Activated T-helper 17 cell treated with anti-CD3 and anti-CD28 coated beads, Interleukin-2, amount 50 U/mL, for 72 hours (primary cell): ENCODE measurements around the gene LIMCH1. TPM values are rescaled to one million over a fixed set of nuclear protein-coding genes. Genes with fewer than 3 reads are reported as not detected.
"Not testable (repeated sequence)": the region's sequence is repeated elsewhere in the genome, so short reads cannot be mapped to it uniquely, and the experiment has no call there.

Experiments used
- ATAC-seq: fragments of 150-1000 bp; cut with Tn5 transposase; replicated peaks from 2 replicates; pipeline ENCODE4 v1.10.0; 2021; ENCODE audit warnings: mild to moderate bottlenecking, moderate library complexity
- H3K27ac Mint-ChIP-seq: one replicate; pipeline ENCODE4 v1.8.0; 2022; ENCODE audit warnings: mixed read lengths
- H3K27me3 Mint-ChIP-seq: one replicate; pipeline ENCODE4 v1.8.0; 2022; ENCODE audit warnings: mixed read lengths
- H3K36me3 Mint-ChIP-seq: one replicate; pipeline ENCODE4 v1.8.0; 2022; ENCODE audit warnings: low read depth, mild to moderate bottlenecking, mixed read lengths
- H3K4me1 Mint-ChIP-seq: one replicate; pipeline ENCODE4 v1.8.0; 2022; ENCODE audit warnings: mixed read lengths
- H3K4me3 Mint-ChIP-seq: one replicate; pipeline ENCODE4 v1.8.0; 2022; ENCODE audit warnings: mild to moderate bottlenecking, mixed read lengths
- H3K9me3 Mint-ChIP-seq: one replicate; pipeline ENCODE4 v1.8.0; 2022; ENCODE audit warnings: mixed read lengths
- total RNA-seq, 2 donors: library from RNA; stranded (reverse); gene quantifications; one replicate each; pipeline ENCODE4 v1.2.3, GENCODE V29; 2022

LIMCH1 gene
- total RNA-seq, 2 donors from 2014 or later = not detected

DNA sequence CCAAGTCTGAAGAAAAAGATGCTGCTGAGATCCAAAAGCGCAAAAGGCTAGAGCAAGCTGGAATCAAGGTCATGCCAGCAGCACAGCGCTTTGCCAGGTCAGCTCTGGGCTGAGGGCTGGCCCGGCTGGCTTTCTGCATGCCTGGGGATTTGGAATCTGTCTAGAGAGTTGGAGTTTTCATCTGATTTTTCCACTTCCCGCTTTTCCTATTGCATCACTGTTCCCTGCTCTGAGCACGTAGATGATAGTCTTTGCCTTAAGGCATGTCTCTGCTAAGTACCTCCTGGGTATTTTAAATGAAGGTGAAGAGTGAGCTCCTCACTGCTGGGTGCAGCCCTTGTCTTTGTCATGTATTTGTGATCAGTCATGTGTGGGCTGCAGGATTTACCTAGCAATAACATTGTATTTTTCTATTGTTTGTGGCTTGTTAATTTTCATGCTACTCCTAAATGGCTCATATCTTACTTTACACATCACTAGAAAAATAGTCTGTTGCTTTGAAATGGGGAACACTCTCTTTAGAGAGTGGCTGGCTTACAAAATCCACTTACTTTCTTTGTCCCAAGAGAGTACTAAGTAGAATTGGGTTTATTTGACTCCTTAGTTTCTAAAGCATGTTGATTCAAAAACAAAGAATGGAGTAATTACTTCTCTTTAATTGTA is 82.8 kb downstream of the LIMCH1 start:
- Mint-ChIP-seq H3K9me3 (peaks cover 3% of the 10 kb centered on the region), H3K4me1 (no peaks in the 10 kb centered on the region), H3K27ac (no peak overlapping the region), H3K4me3 (no peak overlapping the region), H3K27me3 (peaks cover 22% of the 10 kb centered on the region), H3K36me3 (no peaks in the 10 kb centered on the region)
- no peak for ATAC-seq

- Mint-ChIP-seq H3K27ac (no peak overlapping the region), H3K4me1 (no peaks in the 10 kb centered on the region)
These were observed 84.8 kb downstream of the LIMCH1 start for GRCh38 chr4:41622787-41623186.

DNA sequence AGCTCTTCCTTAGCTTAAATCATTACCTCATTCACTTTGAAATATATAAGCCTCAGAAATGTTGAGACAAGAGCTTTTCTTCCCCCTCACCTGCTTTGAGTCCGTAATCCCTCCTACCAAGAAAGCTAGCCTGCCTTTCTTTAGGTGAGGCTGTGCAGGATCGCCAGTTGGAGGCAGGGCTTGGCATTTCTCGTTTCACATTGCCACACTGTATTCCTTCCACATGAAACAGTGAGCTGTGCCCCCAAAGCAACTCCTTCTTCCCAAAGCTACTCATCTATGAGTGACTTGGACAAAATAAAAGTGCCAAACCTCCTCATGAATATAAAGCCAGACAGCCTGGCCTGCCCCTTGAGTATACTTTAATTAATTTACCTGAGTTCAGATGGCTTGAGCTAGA is 86.8 kb downstream of the LIMCH1 start:
- Mint-ChIP-seq H3K4me3 (no peak overlapping the region), H3K4me1 (no peaks in the 10 kb centered on the region), H3K36me3 (no peaks in the 10 kb centered on the region), H3K9me3 (no peaks in the 10 kb centered on the region), H3K27me3 (peaks cover 15% of the 10 kb centered on the region), H3K27ac (no peak overlapping the region)
- no peak for ATAC-seq

More at GRCh38 chr4:41622787-41623186, 84.8 kb downstream of the LIMCH1 start:
- peaks cover 18% of the 10 kb centered on the region for H3K27me3 Mint-ChIP-seq
- H3K9me3 Mint-ChIP-seq = peaks cover 3% of the 10 kb centered on the region
- H3K36me3 Mint-ChIP-seq = no peaks in the 10 kb centered on the region
- no peak overlapping the region for H3K4me3 Mint-ChIP-seq
- no peak for ATAC-seq

GRCh38 chr4:41625531-41625930 is 87.6 kb downstream of the LIMCH1 start:
- H3K27me3 Mint-ChIP-seq = peaks cover 15% of the 10 kb centered on the region
- no peaks in the 10 kb centered on the region for H3K9me3 Mint-ChIP-seq
- H3K36me3 Mint-ChIP-seq = no peaks in the 10 kb centered on the region
- no peaks in the 10 kb centered on the region for H3K4me1 Mint-ChIP-seq
- no peak overlapping the region for H3K27ac Mint-ChIP-seq
- ATAC-seq = no peak
- no peak overlapping the region for H3K4me3 Mint-ChIP-seq

DNA sequence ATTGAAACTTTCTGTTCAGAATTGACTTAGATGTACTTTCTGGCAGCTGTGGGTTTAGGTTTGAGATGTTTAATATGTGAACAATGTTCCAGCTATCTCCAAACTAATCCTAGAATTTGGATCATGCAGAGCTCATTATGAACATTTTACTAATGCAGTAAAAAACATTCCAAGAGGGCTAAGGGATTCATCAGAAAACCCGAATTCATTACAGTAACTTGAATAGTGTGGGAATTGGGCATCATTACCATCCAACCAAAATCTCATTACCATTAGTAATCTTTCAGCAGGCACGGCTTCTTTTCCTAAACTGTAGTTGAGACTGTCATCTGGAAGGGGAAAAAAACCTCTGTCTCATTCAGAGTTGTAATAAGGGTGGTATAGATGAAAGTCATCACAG is 91.0 kb downstream of the LIMCH1 start:
- Mint-ChIP-seq H3K4me3 (no peak overlapping the region), H3K9me3 (no peaks in the 10 kb centered on the region), H3K27me3 (no peaks in the 10 kb centered on the region), H3K4me1 (no peaks in the 10 kb centered on the region), H3K36me3 (no peaks in the 10 kb centered on the region), H3K27ac (no peak overlapping the region)
- ATAC-seq = no peak

DNA sequence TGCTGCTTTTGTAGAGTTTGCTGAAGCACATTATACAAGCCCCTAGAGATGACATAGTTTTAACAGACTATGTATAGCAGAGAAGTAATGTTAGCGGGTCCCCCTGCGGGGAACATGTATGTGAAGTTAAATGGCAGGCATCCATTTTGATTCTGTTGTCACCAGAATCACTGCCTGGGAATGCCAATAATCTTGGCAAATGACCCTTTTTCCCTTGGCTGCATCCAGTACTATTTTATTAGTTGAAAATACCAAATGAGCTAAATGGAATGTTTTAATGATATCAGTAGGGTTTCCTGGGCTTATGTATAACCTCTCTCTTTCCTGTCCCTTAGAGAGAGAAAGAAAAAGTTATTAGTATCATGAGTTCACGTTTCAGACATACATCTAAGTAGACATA is 93.6 kb downstream of the LIMCH1 start:
- no peak overlapping the region for H3K4me3 Mint-ChIP-seq
- H3K27me3 Mint-ChIP-seq = no peaks in the 10 kb centered on the region
- ATAC-seq = no peak
- no peak overlapping the region for H3K27ac Mint-ChIP-seq
- H3K9me3 Mint-ChIP-seq = no peaks in the 10 kb centered on the region
- H3K36me3 Mint-ChIP-seq = no peaks in the 10 kb centered on the region
- no peaks in the 10 kb centered on the region for H3K4me1 Mint-ChIP-seq

GRCh38 chr4:41632481-41633073 is 94.6 kb downstream of the LIMCH1 start:
- Mint-ChIP-seq H3K4me1 (no peaks in the 10 kb centered on the region), H3K36me3 (no peaks in the 10 kb centered on the region), H3K27ac (no peak overlapping the region), H3K27me3 (peaks cover 3% of the 10 kb centered on the region), H3K9me3 (no peaks in the 10 kb centered on the region), H3K4me3 (no peak overlapping the region)
- no peak for ATAC-seq

- no peak for ATAC-seq
- H3K36me3 Mint-ChIP-seq = no peaks in the 10 kb centered on the region
- no peaks in the 10 kb centered on the region for H3K4me1 Mint-ChIP-seq
- no peak overlapping the region for H3K27ac Mint-ChIP-seq
- H3K9me3 Mint-ChIP-seq = no peaks in the 10 kb centered on the region
- H3K27me3 Mint-ChIP-seq = peaks cover 3% of the 10 kb centered on the region
- H3K4me3 Mint-ChIP-seq = no peak overlapping the region
These were observed 95.4 kb downstream of the LIMCH1 start for GRCh38 chr4:41633321-41633720.

GRCh38 chr4:41635441-41635840 is 97.5 kb downstream of the LIMCH1 start:
- Mint-ChIP-seq H3K4me3 (no peak overlapping the region), H3K27ac (no peak overlapping the region)
- ATAC-seq = no peak

DNA sequence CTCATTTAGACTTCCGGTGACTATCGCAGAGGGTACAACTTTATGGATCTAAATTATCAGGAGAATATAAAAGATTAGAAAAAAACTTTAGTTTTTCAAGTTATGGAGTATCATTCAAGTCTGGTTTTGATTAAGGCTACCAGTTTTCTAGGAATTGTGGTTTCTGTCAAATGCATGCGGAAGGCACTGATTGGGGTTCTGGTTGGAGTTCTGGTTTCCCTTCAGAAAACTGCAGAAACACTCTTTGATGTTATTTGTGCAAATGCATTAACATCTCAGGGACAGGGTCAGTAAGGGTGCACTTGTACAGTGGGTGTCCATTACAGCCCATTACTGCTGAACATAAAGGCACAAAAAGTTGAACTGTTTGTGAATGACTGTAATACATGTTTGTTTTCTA is 100.2 kb downstream of the LIMCH1 start:
- H3K27ac Mint-ChIP-seq = no peak overlapping the region
- ATAC-seq = no peak
- H3K9me3 Mint-ChIP-seq = no peaks in the 10 kb centered on the region
- H3K4me3 Mint-ChIP-seq = no peak overlapping the region
- H3K36me3 Mint-ChIP-seq = no peaks in the 10 kb centered on the region
- H3K4me1 Mint-ChIP-seq = no peaks in the 10 kb centered on the region
- H3K27me3 Mint-ChIP-seq = peaks cover 19% of the 10 kb centered on the region

More at GRCh38 chr4:41635441-41635840, 97.5 kb downstream of the LIMCH1 start:
- Mint-ChIP-seq H3K9me3 (no peaks in the 10 kb centered on the region), H3K36me3 (no peaks in the 10 kb centered on the region), H3K27me3 (peaks cover 10% of the 10 kb centered on the region), H3K4me1 (no peaks in the 10 kb centered on the region)

- Mint-ChIP-seq H3K4me3 (no peak overlapping the region), H3K27ac (no peak overlapping the region), H3K9me3 (no peaks in the 10 kb centered on the region), H3K27me3 (peaks cover 20% of the 10 kb centered on the region), H3K36me3 (no peaks in the 10 kb centered on the region), H3K4me1 (no peaks in the 10 kb centered on the region)
- no peak for ATAC-seq
These were observed 100.9 kb downstream of the LIMCH1 start for GRCh38 chr4:41638866-41639265.

DNA sequence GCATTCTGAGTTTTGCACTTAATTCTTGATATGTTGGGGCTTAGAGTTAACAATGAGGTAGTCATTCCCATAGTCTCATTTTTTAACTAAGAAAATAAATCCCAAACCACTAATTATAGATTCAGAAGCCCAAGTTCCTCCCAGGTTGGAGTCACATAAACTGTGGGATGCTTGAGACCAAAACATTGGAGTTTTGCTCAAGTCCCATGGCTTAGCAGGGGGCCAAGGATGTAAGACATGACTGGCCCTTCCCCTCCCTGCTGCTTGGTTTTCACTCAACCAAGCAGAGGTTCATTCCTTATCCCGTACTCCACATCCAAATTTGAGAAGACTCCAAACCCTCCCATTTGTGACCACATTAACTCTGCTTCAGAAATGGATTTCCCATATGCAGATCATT is 101.3 kb downstream of the LIMCH1 start:
- no peak for ATAC-seq
- Mint-ChIP-seq H3K4me1 (no peaks in the 10 kb centered on the region), H3K9me3 (no peaks in the 10 kb centered on the region), H3K27ac (no peak overlapping the region), H3K4me3 (no peak overlapping the region), H3K27me3 (peaks cover 20% of the 10 kb centered on the region), H3K36me3 (no peaks in the 10 kb centered on the region)

- no peak overlapping the region for H3K4me3 Mint-ChIP-seq
These were observed 102.9 kb downstream of the LIMCH1 start for GRCh38 chr4:41640906-41641305.

DNA sequence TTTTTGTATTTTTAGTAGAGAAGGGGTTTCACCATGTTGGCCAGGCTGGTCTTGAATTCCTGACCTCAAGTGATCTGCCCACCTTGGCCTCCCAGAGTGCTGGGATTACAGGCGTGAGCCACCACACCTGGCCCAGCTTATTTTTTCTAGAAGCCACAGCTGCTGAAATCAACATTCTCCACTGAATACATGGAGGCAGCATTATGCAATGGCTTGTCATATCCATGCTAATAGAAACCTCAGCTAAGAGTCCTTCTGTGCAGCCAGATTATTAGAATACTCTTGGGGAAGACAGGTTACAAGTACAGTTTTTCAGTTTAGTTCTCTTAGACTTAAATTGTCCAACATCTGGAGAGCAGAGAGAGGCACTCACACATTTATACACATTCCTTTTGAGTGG is 104.8 kb downstream of the LIMCH1 start:
- peaks cover 31% of the 10 kb centered on the region for H3K27me3 Mint-ChIP-seq
- H3K4me1 Mint-ChIP-seq, H3K36me3 Mint-ChIP-seq, ATAC-seq, H3K27ac Mint-ChIP-seq, H3K9me3 Mint-ChIP-seq, H3K4me3 Mint-ChIP-seq: not testable (repeated sequence)

More at GRCh38 chr4:41640906-41641305, 102.9 kb downstream of the LIMCH1 start:
- Mint-ChIP-seq H3K27me3 (peaks cover 30% of the 10 kb centered on the region), H3K9me3 (no peaks in the 10 kb centered on the region), H3K36me3 (no peaks in the 10 kb centered on the region), H3K27ac (no peak overlapping the region), H3K4me1 (no peaks in the 10 kb centered on the region)
- no peak for ATAC-seq

GRCh38 chr4:41643331-41643730 is 105.4 kb downstream of the LIMCH1 start:
- no peaks in the 10 kb centered on the region for H3K36me3 Mint-ChIP-seq
- H3K9me3 Mint-ChIP-seq = no peaks in the 10 kb centered on the region
- no peak overlapping the region for H3K27ac Mint-ChIP-seq
- no peak overlapping the region for H3K4me3 Mint-ChIP-seq
- H3K4me1 Mint-ChIP-seq = no peaks in the 10 kb centered on the region
- no peak for ATAC-seq
- peaks cover 31% of the 10 kb centered on the region for H3K27me3 Mint-ChIP-seq
